Left lung (tissue), 10 donors: Measurements from ENCODE around the gene KRT16. TPM values are rescaled to one million over a fixed set of nuclear protein-coding genes. Genes with fewer than 3 reads are reported as not detected.
"Not testable (repeated sequence)": the region's sequence is repeated elsewhere in the genome, so short reads cannot be mapped to it uniquely, and the experiment has no call there.

ENCODE experiments used
- ATAC-seq: fragments of 200-7000 bp; cut with Tn5 transposase; one replicate; pipeline ENCODE4 v1.9.1; 2020; ENCODE audit warnings: moderate library complexity
- DNase-seq, 4 donors: peaks; one replicate each; pipeline ENCODE4 v3.0.0-alpha.2; 2013 to 2020
- H3K27ac ChIP-seq, 2 donors: fragments of 200-600 bp; sonication (generic) in 1 of 2; one replicate each; pipeline versions ENCODE4 v1.5.0 to v1.8.0; 2020 to 2021
- H3K27me3 ChIP-seq, 2 donors: fragments of 200-600 bp; sonication (generic) in 1 of 2; one replicate each; pipeline versions ENCODE4 v1.5.0 to v1.8.0; 2020 to 2021
- H3K36me3 ChIP-seq, 2 donors: fragments of 200-600 bp; sonication (generic) in 1 of 2; one replicate each; pipeline versions ENCODE4 v1.5.0 to v1.8.0; 2020 to 2021
- H3K4me1 ChIP-seq, 2 donors: fragments of 200-600 bp; one replicate each; pipeline ENCODE4 v1.8.0; 2021
- H3K4me3 ChIP-seq, 2 donors: fragments of 200-600 bp; sonication (generic) in 1 of 2; one replicate each; pipeline versions ENCODE4 v1.5.0 to v1.8.0; 2020 to 2021; ENCODE audit warnings: mild to moderate bottlenecking in 1 of 2
- H3K9me3 ChIP-seq, 2 donors: fragments of 200-600 bp; sonication (generic) in 1 of 2; one replicate each; pipeline versions ENCODE4 v1.5.0 to v1.8.0; 2020 to 2021
- intact Hi-C, 2 donors: fragments of 100-400 bp; cut with DNase I; formaldehyde crosslinking; loops; one replicate each; pipeline versions ENCODE4 v1.11.2 to v1.14.2; 2022
- polyA plus RNA-seq, 6 donors: library from polyadenylated mRNA; unstranded; fragments of 120-200 nt; gene quantifications; one replicate each; pipeline ENCODE4 v1.2.1, GENCODE V29; 2013; ENCODE audit not compliant: insufficient read length in 6 of 6
- total RNA-seq, 2 donors: library from RNA; stranded (reverse); fragmentation: NEBNext Ultra II Directional; extraction: Animal tissue kit (Norgen Biotek cat#: 25700); gene quantifications; one replicate each; pipeline ENCODE4 v1.2.1, GENCODE V29; 2021
- TF ChIP-seq, protein P1 (sequence below), 2 donors: fragments of 200-600 bp; sonication (generic) in 1 of 2; IDR thresholded peaks; one replicate each; pipeline versions ENCODE4 v1.5.0 to v1.8.0; 2021; ENCODE audit warnings: antibody characterized with exemption in 2 of 2
- donor health status: DM: no; HTN: yes; CAD: no.
- donor health status: DM: no; HTN: no; CAD: no.

KRT16 gene
- total and polyA plus RNA-seq, 8 donors, result 0.65 to 1.0 TPM; not detected in 6

DNA sequence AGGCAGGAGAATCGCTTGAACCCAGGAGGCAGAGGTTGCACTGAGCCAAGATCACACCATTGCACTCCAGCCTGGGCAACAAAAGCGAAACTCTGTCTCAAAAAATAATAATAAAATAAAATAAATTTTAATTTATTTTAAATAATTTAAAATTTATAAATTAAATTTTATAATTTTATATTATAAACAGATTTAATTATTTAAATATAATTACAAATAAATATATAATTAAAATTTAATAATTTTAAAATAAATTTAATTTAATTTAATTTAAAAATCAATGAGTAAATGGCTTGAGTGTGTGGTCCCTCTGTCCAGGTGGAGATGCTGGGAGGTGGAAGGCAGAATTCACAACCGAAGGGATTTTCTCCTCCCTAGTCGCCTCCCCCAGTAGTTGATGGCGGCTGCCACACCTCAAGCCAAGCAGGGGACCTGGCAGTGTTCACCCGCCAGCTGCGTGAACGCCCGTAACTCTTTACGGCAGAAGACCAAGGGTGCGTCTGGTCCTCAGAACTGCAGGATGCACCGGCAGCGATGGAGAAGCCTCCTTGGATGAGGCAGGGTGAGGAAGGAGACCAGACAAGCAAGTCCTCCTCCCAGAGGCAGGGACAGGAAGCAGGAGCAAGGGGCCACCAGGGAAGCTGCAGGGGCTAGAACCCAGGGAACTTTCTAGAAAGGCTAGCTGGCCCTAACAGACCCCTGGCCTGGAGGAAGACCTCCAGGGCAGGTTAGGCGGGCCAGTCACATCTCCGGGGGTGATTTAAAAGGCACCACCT lies 34.7 kb upstream of the KRT16 start:
- H3K36me3 ChIP-seq, result no peaks in the 10 kb centered on the region
- no peaks in the 10 kb centered on the region for H3K9me3 ChIP-seq
- TF ChIP-seq, protein P1, sequence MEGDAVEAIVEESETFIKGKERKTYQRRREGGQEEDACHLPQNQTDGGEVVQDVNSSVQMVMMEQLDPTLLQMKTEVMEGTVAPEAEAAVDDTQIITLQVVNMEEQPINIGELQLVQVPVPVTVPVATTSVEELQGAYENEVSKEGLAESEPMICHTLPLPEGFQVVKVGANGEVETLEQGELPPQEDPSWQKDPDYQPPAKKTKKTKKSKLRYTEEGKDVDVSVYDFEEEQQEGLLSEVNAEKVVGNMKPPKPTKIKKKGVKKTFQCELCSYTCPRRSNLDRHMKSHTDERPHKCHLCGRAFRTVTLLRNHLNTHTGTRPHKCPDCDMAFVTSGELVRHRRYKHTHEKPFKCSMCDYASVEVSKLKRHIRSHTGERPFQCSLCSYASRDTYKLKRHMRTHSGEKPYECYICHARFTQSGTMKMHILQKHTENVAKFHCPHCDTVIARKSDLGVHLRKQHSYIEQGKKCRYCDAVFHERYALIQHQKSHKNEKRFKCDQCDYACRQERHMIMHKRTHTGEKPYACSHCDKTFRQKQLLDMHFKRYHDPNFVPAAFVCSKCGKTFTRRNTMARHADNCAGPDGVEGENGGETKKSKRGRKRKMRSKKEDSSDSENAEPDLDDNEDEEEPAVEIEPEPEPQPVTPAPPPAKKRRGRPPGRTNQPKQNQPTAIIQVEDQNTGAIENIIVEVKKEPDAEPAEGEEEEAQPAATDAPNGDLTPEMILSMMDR (IDR thresholded peaks at IDR 0.05), result no peak
- no peak for ATAC-seq
- H3K4me1 ChIP-seq, result peaks cover 4 to 30% of the 10 kb centered on the region in 2 donors
- H3K27ac ChIP-seq, result no peak overlapping the region
- no peak overlapping the region for H3K4me3 ChIP-seq
- H3K27me3 ChIP-seq, result no peaks in the 10 kb centered on the region
- DNase-seq, result no peak
- intact Hi-C loops, result no loop called here

DNA sequence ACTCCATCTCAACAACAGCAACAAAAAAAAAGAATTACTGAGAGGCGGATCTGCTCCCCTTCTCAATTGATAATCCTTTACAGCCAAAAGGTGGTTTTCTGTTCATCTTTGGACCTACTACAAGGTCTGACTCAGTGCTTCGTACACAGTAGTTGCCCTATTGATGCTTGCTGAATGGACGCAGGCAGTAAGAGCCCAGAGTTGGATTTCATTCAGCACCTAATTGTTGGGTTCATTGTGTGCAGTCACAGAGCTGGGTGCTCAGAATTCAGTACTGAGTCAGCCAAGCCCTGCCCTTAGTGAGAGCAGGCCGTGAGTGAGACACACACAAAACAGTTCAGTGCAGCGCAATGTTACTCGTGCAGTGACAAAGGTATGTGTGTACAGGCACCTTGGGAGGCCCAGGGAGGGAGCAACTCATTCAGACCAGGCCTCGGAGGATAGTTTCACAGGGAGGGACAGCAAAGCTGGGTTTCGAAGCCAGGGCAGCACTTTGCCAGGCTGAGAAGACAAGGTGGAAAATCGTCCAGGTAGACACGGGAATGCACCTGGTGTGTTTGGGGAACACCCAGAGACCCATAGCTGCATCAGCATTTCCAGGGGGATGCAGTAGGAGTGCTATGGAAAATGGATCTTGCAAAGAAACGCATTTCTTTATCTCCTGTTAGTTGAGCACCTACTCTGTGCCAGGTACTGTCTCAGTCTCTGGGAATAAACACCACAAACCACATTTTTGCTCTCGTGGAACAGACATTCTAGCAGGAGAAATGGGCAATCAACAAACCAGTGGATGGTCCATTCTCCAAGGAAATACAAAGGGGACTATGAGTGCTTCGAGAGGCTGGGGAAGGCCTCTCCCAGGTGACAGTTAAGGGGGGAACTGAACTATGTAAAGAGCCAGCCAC lies 29.9 kb upstream of the KRT16 start:
- TF ChIP-seq, protein P1 (IDR thresholded peaks at IDR 0.05), result no peak
- intact Hi-C loops, result no loop called here
- DNase-seq (no peak), ATAC-seq (no peak)
- Histone ChIP-seq H3K4me3 (no peak overlapping the region), H3K27me3 (no peaks in the 10 kb centered on the region), H3K27ac (no peak overlapping the region), H3K9me3 (no peaks in the 10 kb centered on the region), H3K36me3 (no peaks in the 10 kb centered on the region), H3K4me1 (peaks cover 0 to 15% of the 10 kb centered on the region in 2 donors)

DNA sequence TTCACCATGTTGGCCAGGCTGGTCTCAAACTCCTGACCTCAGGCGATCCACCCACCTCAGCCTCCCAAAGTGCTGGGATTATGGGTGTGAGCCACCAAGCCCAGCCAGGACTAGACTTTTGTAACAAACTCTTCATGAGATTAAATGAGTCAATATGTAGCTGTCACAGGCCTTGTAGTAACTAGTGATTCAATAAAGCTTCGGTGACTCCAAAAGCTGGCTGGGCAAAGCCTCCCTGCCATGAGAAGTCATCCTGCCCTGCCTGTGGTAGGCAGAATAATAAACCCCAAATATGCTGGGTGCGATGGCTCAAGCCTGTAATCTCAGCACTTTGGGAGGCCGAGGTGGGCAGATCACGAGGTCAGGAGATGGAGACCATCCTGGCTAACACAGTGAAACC lies 28.0 kb upstream of the KRT16 start:
- H3K4me1 ChIP-seq, H3K27ac ChIP-seq, H3K27me3 ChIP-seq, H3K4me3 ChIP-seq, H3K9me3 ChIP-seq, ATAC-seq, DNase-seq, intact Hi-C loops, H3K36me3 ChIP-seq: not testable (repeated sequence)

DNA sequence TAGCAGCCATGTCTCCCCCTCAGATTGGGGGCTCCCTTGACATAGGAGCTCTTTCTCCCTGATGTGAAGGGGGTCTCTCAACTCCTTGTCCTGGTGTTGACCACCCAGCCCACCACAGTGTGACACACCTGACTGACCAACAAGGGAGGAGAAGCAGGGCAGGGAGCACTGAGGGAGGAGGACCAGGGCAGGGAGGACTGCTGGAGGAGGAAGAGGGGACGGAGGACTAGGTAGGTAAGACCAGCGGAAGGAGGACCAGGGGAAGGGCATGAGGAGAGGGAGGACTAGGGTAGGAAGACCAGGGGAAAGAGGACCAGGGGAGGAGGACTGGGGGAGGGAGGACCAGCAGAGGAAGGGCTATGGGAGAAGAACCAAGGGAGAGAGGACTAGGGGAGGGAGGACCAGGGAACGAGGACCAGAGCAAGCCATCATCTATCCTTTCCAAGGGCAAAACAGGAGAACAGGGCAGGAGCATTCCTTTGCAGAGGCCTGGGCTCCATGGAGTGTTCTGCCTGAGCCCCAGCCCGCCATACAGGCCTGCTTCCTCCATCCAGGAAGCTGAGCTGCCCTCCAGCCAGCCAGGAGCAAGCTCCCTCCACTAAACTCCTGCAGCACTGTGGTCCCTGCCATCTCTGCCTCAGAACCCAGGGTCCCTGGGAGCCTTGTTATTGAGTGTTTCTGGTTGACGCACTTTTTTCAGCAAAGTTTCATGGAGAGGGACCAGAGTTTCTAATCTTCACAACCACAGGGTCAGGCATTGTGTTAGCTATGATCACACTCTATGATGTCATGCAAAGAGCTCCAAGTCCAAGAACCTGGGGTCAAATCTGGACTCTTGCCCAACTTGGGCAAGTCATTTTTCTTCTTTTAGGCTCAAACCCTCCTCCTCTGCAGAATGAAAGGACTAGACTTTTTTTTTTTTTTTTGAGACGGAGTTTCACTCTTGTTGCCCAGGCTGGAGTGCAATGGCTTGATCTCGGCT lies 27.2 kb upstream of the KRT16 start:
- ATAC-seq (no peak), DNase-seq (no peak)
- Histone ChIP-seq H3K27me3 (no peaks in the 10 kb centered on the region), H3K9me3 (no peaks in the 10 kb centered on the region), H3K4me3 (no peak overlapping the region), H3K4me1 (no peaks in the 10 kb centered on the region), H3K36me3 (no peaks in the 10 kb centered on the region), H3K27ac (no peak overlapping the region)
- TF ChIP-seq, protein P1 (IDR thresholded peaks at IDR 0.05), result no peak
- intact Hi-C loops, result no loop called here

DNA sequence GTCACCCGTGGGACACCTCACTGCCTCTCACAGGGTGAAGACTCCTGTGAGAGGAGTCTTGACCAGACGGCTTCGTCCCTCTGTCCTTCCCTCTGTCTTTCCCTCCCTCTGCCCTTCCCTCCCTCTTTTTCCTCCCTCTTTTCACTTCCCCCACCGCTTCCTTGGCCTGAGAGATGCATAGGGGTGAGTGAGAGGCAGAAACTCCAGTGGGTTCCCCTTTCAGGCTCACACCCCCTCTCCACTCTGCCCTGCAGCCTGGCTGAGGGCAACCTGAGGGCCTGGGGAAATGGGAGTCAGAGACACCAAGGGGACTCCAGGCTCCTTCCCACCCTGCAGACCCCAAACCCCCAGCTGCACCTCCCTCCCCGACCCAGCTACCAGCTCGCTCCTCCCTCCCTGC lies 26.4 kb upstream of the KRT16 start:
- ATAC-seq (peak; percentile 10), DNase-seq (peak in 1 of 4 donors; percentile 67)
- H3K27me3 ChIP-seq, result no peaks in the 10 kb centered on the region
- H3K9me3 ChIP-seq, result no peaks in the 10 kb centered on the region
- intact Hi-C loops, result no loop called here
- H3K4me3 ChIP-seq, result no peak overlapping the region
- no peaks in the 10 kb centered on the region for H3K36me3 ChIP-seq
- TF ChIP-seq, protein P1 (IDR thresholded peaks at IDR 0.05), result no peak
- H3K4me1 ChIP-seq, result no peaks in the 10 kb centered on the region
- H3K27ac ChIP-seq, result no peak overlapping the region
